SK-N-SH treated with all-trans-retinoic acid at 6 μM for 48 hours (cell line): Measurements from ENCODE around the gene GNPDA2.

Source experiments
- ATAC-seq: fragments of 200-7000 bp; cut with Tn5 transposase; 3 replicates; pipeline ENCODE4 v1.9.1; 2020; ENCODE audit warnings: mild to moderate bottlenecking, moderate library complexity
- ARNTL ChIP-seq: fragments of 450-650 bp; formaldehyde crosslinking; IDR thresholded peaks from 2 replicates; pipeline ENCODE4 v1.5.0; 2020; ENCODE audit warnings: low read depth, mild to moderate bottlenecking, moderate library complexity, borderline replicate concordance
- BACH2 ChIP-seq: fragments of 250-450 bp; sonication (Bioruptor Pico); IDR thresholded peaks from 2 replicates; pipeline ENCODE4 v1.9.0; 2021; ENCODE audit warnings: mild to moderate bottlenecking, borderline replicate concordance
- CREB5 ChIP-seq: fragments of 250-450 bp; sonication (Bioruptor Pico); IDR thresholded peaks from 2 replicates; pipeline ENCODE4 v1.5.1; 2020; ENCODE audit warnings: low read depth, mild to moderate bottlenecking, moderate library complexity
- CSDC2 ChIP-seq: fragments of 250-450 bp; sonication (Bioruptor Pico); IDR thresholded peaks from 2 replicates; pipeline ENCODE4 v1.5.0; 2020; ENCODE audit warnings: mild to moderate bottlenecking, moderate library complexity
- CSRNP3 ChIP-seq: fragments of 250-450 bp; sonication (Bioruptor Pico); IDR thresholded peaks from 2 replicates; pipeline ENCODE4 v1.5.1; 2021; ENCODE audit warnings: mild to moderate bottlenecking, moderate library complexity
- ESRRG ChIP-seq: fragments of 250-450 bp; sonication (Bioruptor Pico); IDR thresholded peaks from 2 replicates; pipeline ENCODE4 v1.6.1; 2021; ENCODE audit warnings: mild to moderate bottlenecking
- GLIS3 ChIP-seq: fragments of 250-450 bp; sonication (Bioruptor Pico); IDR thresholded peaks from 2 replicates; pipeline ENCODE4 v1.5.0; 2020; ENCODE audit warnings: mild to moderate bottlenecking, moderate library complexity
- ISL1 ChIP-seq: fragments of 250-450 bp; sonication (Bioruptor Pico); IDR thresholded peaks from 2 replicates; pipeline ENCODE4 v2.1.2; 2022; ENCODE audit warnings: mild to moderate bottlenecking, moderate library complexity
- OSR1 ChIP-seq: fragments of 250-450 bp; sonication (Bioruptor Pico); IDR thresholded peaks from 2 replicates; pipeline ENCODE4 v1.8.0; 2022; ENCODE audit warnings: moderate library complexity, mild to moderate bottlenecking, inconsistent platforms
- PPARA ChIP-seq: fragments of 250-450 bp; sonication (Bioruptor Pico); IDR thresholded peaks from 2 replicates; pipeline ENCODE4 v1.5.0; 2020; ENCODE audit warnings: mild to moderate bottlenecking, borderline replicate concordance
- RARB ChIP-seq: fragments of 250-450 bp; sonication (Bioruptor Pico); IDR thresholded peaks from 2 replicates; pipeline ENCODE4 v1.8.0; 2021; ENCODE audit warnings: mild to moderate bottlenecking, moderate library complexity
- SNAI2 ChIP-seq: fragments of 250-450 bp; sonication (Bioruptor Pico); IDR thresholded peaks from 2 replicates; pipeline ENCODE4 v1.5.0; 2020; ENCODE audit warnings: mild to moderate bottlenecking, moderate library complexity
- TCF4 ChIP-seq: fragments of 250-450 bp; sonication (Bioruptor Pico); IDR thresholded peaks from 2 replicates; pipeline ENCODE4 v1.8.0; 2021; ENCODE audit warnings: mild to moderate bottlenecking, moderate library complexity, borderline replicate concordance
- TOX ChIP-seq: fragments of 250-450 bp; sonication (Bioruptor Pico); IDR thresholded peaks from 2 replicates; pipeline ENCODE4 v1.8.0; 2021; ENCODE audit warnings: mild to moderate bottlenecking, moderate library complexity, borderline replicate concordance
- ZC3H10 ChIP-seq: fragments of 250-450 bp; sonication (Bioruptor Pico); IDR thresholded peaks from 2 replicates; pipeline ENCODE4 v1.5.1; 2021; ENCODE audit warnings: mild to moderate bottlenecking, moderate library complexity
- ZFP30 ChIP-seq: fragments of 450-650 bp; formaldehyde crosslinking; IDR thresholded peaks from 2 replicates; pipeline ENCODE4 v1.5.0; 2022; ENCODE audit warnings: mild to moderate bottlenecking, moderate library complexity
- ZNF565 ChIP-seq: fragments of 450-650 bp; formaldehyde crosslinking; conservative IDR thresholded peaks from 2 replicates; pipeline ENCODE4 v1.5.0; 2020; ENCODE audit warnings: low read depth, mild to moderate bottlenecking, moderate library complexity
- ZNF70 ChIP-seq: fragments of 450-650 bp; formaldehyde crosslinking; IDR thresholded peaks from 2 replicates; pipeline ENCODE4 v1.5.0; 2020; ENCODE audit warnings: mild to moderate bottlenecking, moderate library complexity
- ZNF8 ChIP-seq: fragments of 450-650 bp; formaldehyde crosslinking; IDR thresholded peaks from 2 replicates; pipeline ENCODE4 v1.5.0; 2020; ENCODE audit warnings: mild to moderate bottlenecking, moderate library complexity
- TF ChIP-seq, protein P1 (sequence below): fragments of 250-450 bp; sonication (Bioruptor Pico); IDR thresholded peaks from 2 replicates; pipeline ENCODE4 v1.8.0; 2021; ENCODE audit warnings: low read depth, mild to moderate bottlenecking, moderate library complexity, borderline replicate concordance
- TF ChIP-seq, protein P2 (sequence below): fragments of 250-450 bp; sonication (Bioruptor Pico); IDR thresholded peaks from 2 replicates; pipeline ENCODE4 v1.8.0; 2020; ENCODE audit warnings: mild to moderate bottlenecking, moderate library complexity, borderline replicate concordance
- TF ChIP-seq, protein P3 (sequence below): fragments of 250-450 bp; sonication (Bioruptor Pico); IDR thresholded peaks from 2 replicates; pipeline ENCODE4 v1.5.0; 2020; ENCODE audit warnings: mild to moderate bottlenecking, moderate library complexity

GNPDA2 gene

DNA sequence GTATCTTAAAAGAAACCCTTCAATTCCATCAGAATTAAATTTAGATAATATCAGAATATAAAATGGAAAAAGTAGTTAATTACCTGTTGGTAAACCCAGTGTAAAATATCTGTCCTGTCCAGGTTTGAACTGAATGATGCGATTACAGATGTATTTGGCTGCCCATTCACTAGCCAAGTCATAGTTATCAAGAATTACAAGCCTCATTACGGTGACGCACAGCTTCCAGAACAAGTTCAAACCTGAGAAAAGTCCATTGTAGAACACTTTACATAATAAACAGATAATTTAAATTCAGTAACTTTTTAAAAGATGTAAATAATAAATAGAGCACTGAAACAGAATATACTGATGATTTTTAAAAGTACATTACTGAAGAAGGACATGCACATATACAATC, 4.4 kb downstream of the GNPDA2 start:
- no peak for ATAC-seq

GRCh38 chr4:44720371-44720770, 6.0 kb downstream of the GNPDA2 start:
- ATAC-seq = no peak
- no peak for TF ChIP-seq BACH2 (CRISPR knock-in tag)
- TF ChIP-seq RARB = no peak
- no peak for TF ChIP-seq TCF4
- TF ChIP-seq SNAI2 (CRISPR knock-in tag) = no peak

More for the DNA sequence above, 4.4 kb downstream of the GNPDA2 start:
- TF ChIP-seq ARNTL (CRISPR knock-in tag) (no peak), GLIS3 (CRISPR knock-in tag) (no peak), BACH2 (CRISPR knock-in tag) (no peak)

GRCh38 chr4:44716597-44716996, 9.8 kb downstream of the GNPDA2 start:
- TF ChIP-seq GLIS3 (CRISPR knock-in tag) (no peak), ZC3H10 (CRISPR knock-in tag) (no peak), ZNF8 (CRISPR knock-in tag) (no peak), BACH2 (CRISPR knock-in tag) (no peak), ESRRG (CRISPR knock-in tag) (no peak), TCF4 (no peak), TOX (no peak), ARNTL (CRISPR knock-in tag) (no peak), ISL1 (no peak)
- ATAC-seq = no peak

DNA sequence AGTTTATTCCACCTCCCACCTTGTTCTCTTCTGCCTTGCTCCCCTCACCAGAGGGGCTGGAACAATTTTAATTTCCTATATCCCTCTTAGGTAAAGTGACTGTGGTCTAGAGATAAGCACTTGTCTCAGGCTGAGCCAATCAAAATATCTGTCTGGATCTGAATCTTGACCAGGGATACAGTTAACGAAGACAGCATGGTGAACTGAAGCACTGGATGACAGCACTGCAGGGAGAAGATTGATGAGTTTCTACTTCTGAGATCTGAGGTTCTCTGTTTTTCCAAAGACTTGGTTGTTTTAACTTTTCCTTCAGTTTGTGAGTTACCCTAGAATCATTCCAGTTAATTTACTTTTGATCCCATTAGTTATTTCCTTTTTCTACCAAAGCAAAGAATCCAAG, 13.2 kb downstream of the GNPDA2 start:
- no peak for ATAC-seq
- TF ChIP-seq ZNF70 (no peak), CSDC2 (CRISPR knock-in tag) (no peak), CREB5 (CRISPR knock-in tag) (no peak), SNAI2 (CRISPR knock-in tag) (no peak), CSRNP3 (CRISPR knock-in tag) (no peak), OSR1 (CRISPR knock-in tag) (no peak), TOX (no peak), ZNF565 (CRISPR knock-in tag) (no peak), ZC3H10 (CRISPR knock-in tag) (no peak), ESRRG (CRISPR knock-in tag) (no peak), PPARA (CRISPR knock-in tag) (no peak), ISL1 (no peak), TCF4 (no peak), GLIS3 (CRISPR knock-in tag) (no peak), ZNF8 (CRISPR knock-in tag) (no peak), ZFP30 (no peak), BACH2 (CRISPR knock-in tag) (no peak)
- TF ChIP-seq, protein P1, sequence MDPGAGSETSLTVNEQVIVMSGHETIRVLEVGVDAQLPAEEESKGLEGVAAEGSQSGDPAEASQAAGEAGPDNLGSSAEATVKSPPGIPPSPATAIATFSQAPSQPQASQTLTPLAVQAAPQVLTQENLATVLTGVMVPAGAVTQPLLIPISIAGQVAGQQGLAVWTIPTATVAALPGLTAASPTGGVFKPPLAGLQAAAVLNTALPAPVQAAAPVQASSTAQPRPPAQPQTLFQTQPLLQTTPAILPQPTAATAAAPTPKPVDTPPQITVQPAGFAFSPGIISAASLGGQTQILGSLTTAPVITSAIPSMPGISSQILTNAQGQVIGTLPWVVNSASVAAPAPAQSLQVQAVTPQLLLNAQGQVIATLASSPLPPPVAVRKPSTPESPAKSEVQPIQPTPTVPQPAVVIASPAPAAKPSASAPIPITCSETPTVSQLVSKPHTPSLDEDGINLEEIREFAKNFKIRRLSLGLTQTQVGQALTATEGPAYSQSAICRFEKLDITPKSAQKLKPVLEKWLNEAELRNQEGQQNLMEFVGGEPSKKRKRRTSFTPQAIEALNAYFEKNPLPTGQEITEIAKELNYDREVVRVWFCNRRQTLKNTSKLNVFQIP (CRISPR knock-in tag) = no peak
- TF ChIP-seq, protein P2, sequence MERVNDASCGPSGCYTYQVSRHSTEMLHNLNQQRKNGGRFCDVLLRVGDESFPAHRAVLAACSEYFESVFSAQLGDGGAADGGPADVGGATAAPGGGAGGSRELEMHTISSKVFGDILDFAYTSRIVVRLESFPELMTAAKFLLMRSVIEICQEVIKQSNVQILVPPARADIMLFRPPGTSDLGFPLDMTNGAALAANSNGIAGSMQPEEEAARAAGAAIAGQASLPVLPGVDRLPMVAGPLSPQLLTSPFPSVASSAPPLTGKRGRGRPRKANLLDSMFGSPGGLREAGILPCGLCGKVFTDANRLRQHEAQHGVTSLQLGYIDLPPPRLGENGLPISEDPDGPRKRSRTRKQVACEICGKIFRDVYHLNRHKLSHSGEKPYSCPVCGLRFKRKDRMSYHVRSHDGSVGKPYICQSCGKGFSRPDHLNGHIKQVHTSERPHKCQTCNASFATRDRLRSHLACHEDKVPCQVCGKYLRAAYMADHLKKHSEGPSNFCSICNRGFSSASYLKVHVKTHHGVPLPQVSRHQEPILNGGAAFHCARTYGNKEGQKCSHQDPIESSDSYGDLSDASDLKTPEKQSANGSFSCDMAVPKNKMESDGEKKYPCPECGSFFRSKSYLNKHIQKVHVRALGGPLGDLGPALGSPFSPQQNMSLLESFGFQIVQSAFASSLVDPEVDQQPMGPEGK (CRISPR knock-in tag) = no peak
- TF ChIP-seq, protein P3, sequence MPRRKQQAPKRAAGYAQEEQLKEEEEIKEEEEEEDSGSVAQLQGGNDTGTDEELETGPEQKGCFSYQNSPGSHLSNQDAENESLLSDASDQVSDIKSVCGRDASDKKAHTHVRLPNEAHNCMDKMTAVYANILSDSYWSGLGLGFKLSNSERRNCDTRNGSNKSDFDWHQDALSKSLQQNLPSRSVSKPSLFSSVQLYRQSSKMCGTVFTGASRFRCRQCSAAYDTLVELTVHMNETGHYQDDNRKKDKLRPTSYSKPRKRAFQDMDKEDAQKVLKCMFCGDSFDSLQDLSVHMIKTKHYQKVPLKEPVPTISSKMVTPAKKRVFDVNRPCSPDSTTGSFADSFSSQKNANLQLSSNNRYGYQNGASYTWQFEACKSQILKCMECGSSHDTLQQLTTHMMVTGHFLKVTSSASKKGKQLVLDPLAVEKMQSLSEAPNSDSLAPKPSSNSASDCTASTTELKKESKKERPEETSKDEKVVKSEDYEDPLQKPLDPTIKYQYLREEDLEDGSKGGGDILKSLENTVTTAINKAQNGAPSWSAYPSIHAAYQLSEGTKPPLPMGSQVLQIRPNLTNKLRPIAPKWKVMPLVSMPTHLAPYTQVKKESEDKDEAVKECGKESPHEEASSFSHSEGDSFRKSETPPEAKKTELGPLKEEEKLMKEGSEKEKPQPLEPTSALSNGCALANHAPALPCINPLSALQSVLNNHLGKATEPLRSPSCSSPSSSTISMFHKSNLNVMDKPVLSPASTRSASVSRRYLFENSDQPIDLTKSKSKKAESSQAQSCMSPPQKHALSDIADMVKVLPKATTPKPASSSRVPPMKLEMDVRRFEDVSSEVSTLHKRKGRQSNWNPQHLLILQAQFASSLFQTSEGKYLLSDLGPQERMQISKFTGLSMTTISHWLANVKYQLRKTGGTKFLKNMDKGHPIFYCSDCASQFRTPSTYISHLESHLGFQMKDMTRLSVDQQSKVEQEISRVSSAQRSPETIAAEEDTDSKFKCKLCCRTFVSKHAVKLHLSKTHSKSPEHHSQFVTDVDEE (CRISPR knock-in tag) = no peak
- TF ChIP-seq, all 23 proteins: peak for 0
